ENCODE data around the gene FAM193A. TPM values are rescaled to one million over a fixed set of nuclear protein-coding genes. Genes with fewer than 3 reads are reported as not detected.

The FAM193A gene
- polyA plus RNA-seq, 1 donor (not counting 4 experiments of a cell fraction or from before 2014, with no cell fraction given), result 3.6 TPM

DNA sequence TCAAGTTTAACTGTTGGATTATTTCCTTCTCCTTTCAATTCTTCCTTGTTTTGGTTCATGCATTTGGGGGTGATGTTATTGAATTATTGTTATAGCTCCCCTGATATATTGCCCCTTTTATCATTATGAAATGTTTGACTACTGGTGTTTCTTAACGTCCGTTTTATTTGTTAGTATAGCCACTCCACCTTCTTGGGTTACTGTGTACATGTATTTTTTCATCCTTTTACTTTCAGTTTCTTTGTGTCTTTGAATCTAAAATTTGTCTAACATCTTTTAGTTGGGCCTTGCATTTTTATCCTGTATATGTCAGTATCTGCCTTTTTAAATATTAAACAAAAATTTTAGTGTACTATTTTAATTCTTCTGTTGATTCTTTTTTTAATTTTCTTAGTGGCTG lies 131.0 kb downstream of the FAM193A start:
- Histone ChIP-seq H3K9me1 (ENCODE audit: control insufficient read depth, extremely low read depth, insufficient read depth, low read length) (no peaks in the 10 kb centered on the region), H3K4me2 (ENCODE audit: control insufficient read depth, extremely low read depth, insufficient read depth, low read depth, low read length) (no peak overlapping the region), H3K9me3 (ENCODE audit: control insufficient read depth, low read depth, low read length) (no peaks in the 10 kb centered on the region), H4K20me1 (ENCODE audit: control insufficient read depth, extremely low read depth, insufficient read depth, low read length) (no peaks in the 10 kb centered on the region), H3K27ac (ENCODE audit: control insufficient read depth, insufficient read depth, low read length) (no peak overlapping the region), H3K36me3 (ENCODE audit: control insufficient read depth in 2 of 2, extremely low read depth in 1 of 2, insufficient read depth in 2 of 2, low read length in 2 of 2) (peaks cover 11 to 13% of the 10 kb centered on the region in 2 experiments), H3K27me3 (ENCODE audit: control insufficient read depth, extremely low read depth, insufficient read depth, low read length) (no peaks in the 10 kb centered on the region), H3K4me1 (ENCODE audit: control insufficient read depth, extremely low read depth, insufficient read depth, low read length) (peaks cover 7% of the 10 kb centered on the region), H3K79me2 (ENCODE audit: control insufficient read depth, insufficient read depth, low read length) (peaks cover 5% of the 10 kb centered on the region), H2AFZ (ENCODE audit: control insufficient read depth, low read length) (no peak overlapping the region), H3K4me3 (ENCODE audit: control insufficient read depth in 2 of 3, extremely low read depth in 1 of 3, insufficient read depth in 2 of 3, low read depth in 1 of 3, low read length in 3 of 3) (no peak overlapping the region), H3K9ac (ENCODE audit: control insufficient read depth, extremely low read depth, insufficient read depth, low read length) (no peak overlapping the region)
- no peak for TF ChIP-seq EZH2 (IDR thresholded peaks at IDR 0.05; ENCODE audit: low read length)
- TF ChIP-seq, protein P1, sequence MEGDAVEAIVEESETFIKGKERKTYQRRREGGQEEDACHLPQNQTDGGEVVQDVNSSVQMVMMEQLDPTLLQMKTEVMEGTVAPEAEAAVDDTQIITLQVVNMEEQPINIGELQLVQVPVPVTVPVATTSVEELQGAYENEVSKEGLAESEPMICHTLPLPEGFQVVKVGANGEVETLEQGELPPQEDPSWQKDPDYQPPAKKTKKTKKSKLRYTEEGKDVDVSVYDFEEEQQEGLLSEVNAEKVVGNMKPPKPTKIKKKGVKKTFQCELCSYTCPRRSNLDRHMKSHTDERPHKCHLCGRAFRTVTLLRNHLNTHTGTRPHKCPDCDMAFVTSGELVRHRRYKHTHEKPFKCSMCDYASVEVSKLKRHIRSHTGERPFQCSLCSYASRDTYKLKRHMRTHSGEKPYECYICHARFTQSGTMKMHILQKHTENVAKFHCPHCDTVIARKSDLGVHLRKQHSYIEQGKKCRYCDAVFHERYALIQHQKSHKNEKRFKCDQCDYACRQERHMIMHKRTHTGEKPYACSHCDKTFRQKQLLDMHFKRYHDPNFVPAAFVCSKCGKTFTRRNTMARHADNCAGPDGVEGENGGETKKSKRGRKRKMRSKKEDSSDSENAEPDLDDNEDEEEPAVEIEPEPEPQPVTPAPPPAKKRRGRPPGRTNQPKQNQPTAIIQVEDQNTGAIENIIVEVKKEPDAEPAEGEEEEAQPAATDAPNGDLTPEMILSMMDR (optimal IDR thresholded peaks at IDR 0.05 in 1 of 3, IDR thresholded peaks at IDR 0.05 in 1 of 3, conservative IDR thresholded peaks at IDR 0.05 in 1 of 3; ENCODE audit: extremely low read depth in 1 of 3, insufficient read depth in 2 of 3, low read length in 3 of 3), result no peak
- dilution Hi-C loops (cut with MboI; ENCODE audit: extremely low pct_ligation_motif_present, low sequenced_read_pairs), result no loop called here
- FAIRE-seq, result no peak
- DNase-seq (ENCODE audit: low read depth, low spot score), result no peak

DNA sequence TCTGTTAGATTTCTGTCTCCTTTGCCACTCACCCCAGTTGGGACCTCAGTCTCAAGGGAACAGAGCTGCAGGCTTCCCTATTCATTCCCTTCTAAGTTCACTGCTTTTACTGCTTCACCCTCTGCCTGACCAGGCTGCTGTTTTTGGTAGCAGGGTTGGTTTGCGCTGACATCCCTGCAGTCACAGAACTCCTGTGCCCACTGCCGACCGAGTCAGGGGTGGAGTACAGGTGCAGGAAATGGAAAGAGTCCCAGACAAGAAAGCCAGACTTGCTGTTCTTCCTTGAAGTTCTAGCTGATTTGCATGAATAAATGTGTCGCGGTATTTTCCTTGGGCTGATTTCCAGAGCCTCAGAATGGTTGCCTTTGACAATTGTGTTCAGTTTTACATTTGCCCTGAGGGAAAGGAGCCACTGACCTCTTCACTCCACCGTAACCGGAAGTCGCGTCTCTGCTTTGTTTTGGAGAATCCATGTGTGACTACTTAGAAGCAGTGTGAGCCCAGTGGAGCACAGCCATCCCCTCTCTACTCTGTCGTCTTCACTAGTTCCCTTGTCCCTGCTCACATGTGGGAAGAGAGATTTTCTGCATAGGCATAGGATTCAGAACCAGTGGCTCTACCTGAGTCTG lies 134.9 kb downstream of the FAM193A start:
- Histone ChIP-seq H3K4me3 (ENCODE audit: control insufficient read depth in 2 of 3, extremely low read depth in 1 of 3, insufficient read depth in 2 of 3, low read depth in 1 of 3, low read length in 3 of 3) (no peak overlapping the region), H3K79me2 (ENCODE audit: control insufficient read depth, insufficient read depth, low read length) (peaks cover 6% of the 10 kb centered on the region), H2AFZ (ENCODE audit: control insufficient read depth, low read length) (no peak overlapping the region), H3K4me2 (ENCODE audit: control insufficient read depth, extremely low read depth, insufficient read depth, low read depth, low read length) (no peak overlapping the region), H3K27me3 (ENCODE audit: control insufficient read depth, extremely low read depth, insufficient read depth, low read length) (no peaks in the 10 kb centered on the region), H3K36me3 (ENCODE audit: control insufficient read depth in 2 of 2, extremely low read depth in 1 of 2, insufficient read depth in 2 of 2, low read length in 2 of 2) (peaks cover 18 to 31% of the 10 kb centered on the region in 2 experiments), H3K9ac (ENCODE audit: control insufficient read depth, extremely low read depth, insufficient read depth, low read length) (no peak overlapping the region), H3K4me1 (ENCODE audit: control insufficient read depth, extremely low read depth, insufficient read depth, low read length) (no peaks in the 10 kb centered on the region), H3K27ac (ENCODE audit: control insufficient read depth, insufficient read depth, low read length) (no peak overlapping the region), H4K20me1 (ENCODE audit: control insufficient read depth, extremely low read depth, insufficient read depth, low read length) (no peaks in the 10 kb centered on the region), H3K9me3 (ENCODE audit: control insufficient read depth, low read depth, low read length) (no peaks in the 10 kb centered on the region), H3K9me1 (ENCODE audit: control insufficient read depth, extremely low read depth, insufficient read depth, low read length) (no peaks in the 10 kb centered on the region)
- DNase-seq (ENCODE audit: low read depth, low spot score), result no peak
- TF ChIP-seq, protein P1 (optimal IDR thresholded peaks at IDR 0.05 in 1 of 3, IDR thresholded peaks at IDR 0.05 in 1 of 3, conservative IDR thresholded peaks at IDR 0.05 in 1 of 3; ENCODE audit: extremely low read depth in 1 of 3, insufficient read depth in 2 of 3, low read length in 3 of 3), result no peak
- no peak for TF ChIP-seq EZH2 (IDR thresholded peaks at IDR 0.05; ENCODE audit: low read length)
- no peak for FAIRE-seq
- dilution Hi-C loops (cut with MboI; ENCODE audit: extremely low pct_ligation_motif_present, low sequenced_read_pairs), result no loop called here
